ENCODE data around the gene UBAP2L. TPM values are rescaled to one million over a fixed set of nuclear protein-coding genes. Genes with fewer than 3 reads are reported as not detected.

The UBAP2L gene
- total and polyA plus RNA-seq, 9 of the 15 experiments (the other 6 are each of a cell fraction or from before 2014, with no cell fraction given): 75.0 to 245 (median 119) TPM

MicroRNAs within 50 kb of the gene (microRNA counts, 767-probe panel; counts per million panel counts)
- not detected for microRNA hsa-miR-190b

Small RNA genes lying within 50 kb of the gene (microRNA-seq; reads per million reads assigned to microRNA genes)
- gene MIR190B (ENCODE audit: borderline microRNAs expressed): 3.0 reads per million, percentile 35 among the genes with 10 or more reads in this experiment

Small RNA genes lying within 50 kb of the gene (small RNA-seq; reads per million reads assigned to genes)
- gene MIR190B: 0.26 reads per million
- gene RF00273: not detected
- not detected for gene RNU6-121P
- not detected for gene RNU6-239P
- gene SNORA58B: not detected

Other genes starting within 250 kb of the UBAP2L start
Only the 7 nearest of the 10 such genes appear.
- not detected in 2 replicates for gene NUP210L, start 65.9 kb upstream of the UBAP2L start, total RNA-seq (2014; rRNA removed)
- 0.04 TPM in 1 of 2 replicates, not detected in the other for gene NUP210L, start 65.9 kb upstream of the UBAP2L start, total RNA-seq (2014; rRNA removed; fragmentation: Illumina TruSeq; extraction: Trizol)
- gene NUP210L, start 65.9 kb upstream of the UBAP2L start, total RNA-seq (2015; rRNA removed; fragmentation: Illumina TruSeq; extraction: Trizol): 0.04 TPM in 1 of 2 replicates, not detected in the other
- gene NUP210L, start 65.9 kb upstream of the UBAP2L start, total RNA-seq (2021): not detected in 2 replicates
- gene NUP210L, start 65.9 kb upstream of the UBAP2L start, polyA plus RNA-seq (2011; rRNA removed): 0.01 TPM in 1 of 2 replicates, not detected in the other
- not detected in 2 replicates for gene NUP210L, start 65.9 kb upstream of the UBAP2L start, polyA plus RNA-seq (2014; fragmentation: Illumina TruSeq; extraction: Trizol)
- gene NUP210L, start 65.9 kb upstream of the UBAP2L start, polyA plus RNA-seq (2014; fragmentation: Nextera tagmentation; extraction: Ambion mirVana): not detected
- gene NUP210L, start 65.9 kb upstream of the UBAP2L start, polyA plus RNA-seq (2014; rRNA removed): 0.01 TPM in 1 of 2 replicates, not detected in the other
- 344 and 399 TPM in 2 replicates for gene TPM3, start 28.9 kb upstream of the UBAP2L start, total RNA-seq (2014; rRNA removed)
- gene TPM3, start 28.9 kb upstream of the UBAP2L start, total RNA-seq (2014; rRNA removed; fragmentation: Illumina TruSeq; extraction: Trizol): 350 and 402 TPM in 2 replicates
- gene TPM3, start 28.9 kb upstream of the UBAP2L start, total RNA-seq (2015; rRNA removed; fragmentation: Illumina TruSeq; extraction: Trizol): 400 and 421 TPM in 2 replicates
- 500 and 507 TPM in 2 replicates for gene TPM3, start 28.9 kb upstream of the UBAP2L start, total RNA-seq (2021)
- 423 and 536 TPM in 2 replicates for gene TPM3, start 28.9 kb upstream of the UBAP2L start, polyA plus RNA-seq (2011; rRNA removed)
- gene TPM3, start 28.9 kb upstream of the UBAP2L start, polyA plus RNA-seq (2014; fragmentation: Illumina TruSeq; extraction: Trizol): 488 and 545 TPM in 2 replicates
- gene TPM3, start 28.9 kb upstream of the UBAP2L start, polyA plus RNA-seq (2014; fragmentation: Nextera tagmentation; extraction: Ambion mirVana): 100 to 1,000 TPM; 202 to 241 TPM
- gene TPM3, start 28.9 kb upstream of the UBAP2L start, polyA plus RNA-seq (2014; rRNA removed): 496 and 604 TPM in 2 replicates
- gene CFAP141, start 14.6 kb upstream of the UBAP2L start, total RNA-seq (2014; rRNA removed): not detected in 2 replicates
- not detected in 2 replicates for gene CFAP141, start 14.6 kb upstream of the UBAP2L start, total RNA-seq (2014; rRNA removed; fragmentation: Illumina TruSeq; extraction: Trizol)
- not detected in 2 replicates for gene CFAP141, start 14.6 kb upstream of the UBAP2L start, total RNA-seq (2015; rRNA removed; fragmentation: Illumina TruSeq; extraction: Trizol)
- gene CFAP141, start 14.6 kb upstream of the UBAP2L start, total RNA-seq (2021): not detected in 2 replicates
- not detected in 2 replicates for gene CFAP141, start 14.6 kb upstream of the UBAP2L start, polyA plus RNA-seq (2011; rRNA removed)
- not detected in 2 replicates for gene CFAP141, start 14.6 kb upstream of the UBAP2L start, polyA plus RNA-seq (2014; fragmentation: Illumina TruSeq; extraction: Trizol)
- gene CFAP141, start 14.6 kb upstream of the UBAP2L start, polyA plus RNA-seq (2014; fragmentation: Nextera tagmentation; extraction: Ambion mirVana): not detected
- not detected in 2 replicates for gene CFAP141, start 14.6 kb upstream of the UBAP2L start, polyA plus RNA-seq (2014; rRNA removed)
- 182 and 218 TPM in 2 replicates for gene HAX1, start 51.7 kb downstream of the UBAP2L start, total RNA-seq (2014; rRNA removed)
- gene HAX1, start 51.7 kb downstream of the UBAP2L start, total RNA-seq (2014; rRNA removed; fragmentation: Illumina TruSeq; extraction: Trizol): 194 and 200 TPM in 2 replicates
- gene HAX1, start 51.7 kb downstream of the UBAP2L start, total RNA-seq (2015; rRNA removed; fragmentation: Illumina TruSeq; extraction: Trizol): 167 and 172 TPM in 2 replicates
- gene HAX1, start 51.7 kb downstream of the UBAP2L start, total RNA-seq (2021): 140 and 143 TPM in 2 replicates
- gene HAX1, start 51.7 kb downstream of the UBAP2L start, polyA plus RNA-seq (2011; rRNA removed): 239 and 276 TPM in 2 replicates
- 200 and 240 TPM in 2 replicates for gene HAX1, start 51.7 kb downstream of the UBAP2L start, polyA plus RNA-seq (2014; fragmentation: Illumina TruSeq; extraction: Trizol)
- gene HAX1, start 51.7 kb downstream of the UBAP2L start, polyA plus RNA-seq (2014; fragmentation: Nextera tagmentation; extraction: Ambion mirVana): 100 to 1,000 TPM; 447 to 492 TPM
- 234 and 245 TPM in 2 replicates for gene HAX1, start 51.7 kb downstream of the UBAP2L start, polyA plus RNA-seq (2014; rRNA removed)
- gene AQP10, start 100.1 kb downstream of the UBAP2L start, total RNA-seq (2014; rRNA removed): 1.9 and 2.1 TPM in 2 replicates
- gene AQP10, start 100.1 kb downstream of the UBAP2L start, total RNA-seq (2014; rRNA removed; fragmentation: Illumina TruSeq; extraction: Trizol): 1.7 and 1.9 TPM in 2 replicates
- 1.3 and 1.5 TPM in 2 replicates for gene AQP10, start 100.1 kb downstream of the UBAP2L start, total RNA-seq (2015; rRNA removed; fragmentation: Illumina TruSeq; extraction: Trizol)
- gene AQP10, start 100.1 kb downstream of the UBAP2L start, total RNA-seq (2021): 3.7 and 4.9 TPM in 2 replicates
- gene AQP10, start 100.1 kb downstream of the UBAP2L start, polyA plus RNA-seq (2011; rRNA removed): 9.7 and 20.6 TPM in 2 replicates
- gene AQP10, start 100.1 kb downstream of the UBAP2L start, polyA plus RNA-seq (2014; fragmentation: Illumina TruSeq; extraction: Trizol): 5.6 and 7.4 TPM in 2 replicates
- gene AQP10, start 100.1 kb downstream of the UBAP2L start, polyA plus RNA-seq (2014; fragmentation: Nextera tagmentation; extraction: Ambion mirVana): under 1 TPM; 0.37 to 0.56 TPM
- 4.5 and 5.0 TPM in 2 replicates for gene AQP10, start 100.1 kb downstream of the UBAP2L start, polyA plus RNA-seq (2014; rRNA removed)
- gene ATP8B2, start 104.6 kb downstream of the UBAP2L start, total RNA-seq (2014; rRNA removed): 33.2 and 53.4 TPM in 2 replicates
- 16.0 and 16.9 TPM in 2 replicates for gene ATP8B2, start 104.6 kb downstream of the UBAP2L start, total RNA-seq (2014; rRNA removed; fragmentation: Illumina TruSeq; extraction: Trizol)
- 12.3 and 12.4 TPM in 2 replicates for gene ATP8B2, start 104.6 kb downstream of the UBAP2L start, total RNA-seq (2015; rRNA removed; fragmentation: Illumina TruSeq; extraction: Trizol)
- gene ATP8B2, start 104.6 kb downstream of the UBAP2L start, total RNA-seq (2021): 28.4 and 29.8 TPM in 2 replicates
- 21.5 and 33.4 TPM in 2 replicates for gene ATP8B2, start 104.6 kb downstream of the UBAP2L start, polyA plus RNA-seq (2011; rRNA removed)
- 18.4 and 22.1 TPM in 2 replicates for gene ATP8B2, start 104.6 kb downstream of the UBAP2L start, polyA plus RNA-seq (2014; fragmentation: Illumina TruSeq; extraction: Trizol)
- gene ATP8B2, start 104.6 kb downstream of the UBAP2L start, polyA plus RNA-seq (2014; fragmentation: Nextera tagmentation; extraction: Ambion mirVana): under 1 TPM; 0.27 to 0.58 TPM
- gene ATP8B2, start 104.6 kb downstream of the UBAP2L start, polyA plus RNA-seq (2014; rRNA removed): 23.8 and 29.4 TPM in 2 replicates
- gene IL6R, start 184.4 kb downstream of the UBAP2L start, total RNA-seq (2014; rRNA removed): 0.05 and 0.37 TPM in 2 replicates
- 0.03 and 0.11 TPM in 2 replicates for gene IL6R, start 184.4 kb downstream of the UBAP2L start, total RNA-seq (2014; rRNA removed; fragmentation: Illumina TruSeq; extraction: Trizol)
- gene IL6R, start 184.4 kb downstream of the UBAP2L start, total RNA-seq (2015; rRNA removed; fragmentation: Illumina TruSeq; extraction: Trizol): 0.07 and 0.19 TPM in 2 replicates
- gene IL6R, start 184.4 kb downstream of the UBAP2L start, total RNA-seq (2021): 0.24 and 0.47 TPM in 2 replicates
- 0.25 and 0.83 TPM in 2 replicates for gene IL6R, start 184.4 kb downstream of the UBAP2L start, polyA plus RNA-seq (2011; rRNA removed)
- gene IL6R, start 184.4 kb downstream of the UBAP2L start, polyA plus RNA-seq (2014; fragmentation: Illumina TruSeq; extraction: Trizol): 0.09 and 0.40 TPM in 2 replicates
- not detected for gene IL6R, start 184.4 kb downstream of the UBAP2L start, polyA plus RNA-seq (2014; fragmentation: Nextera tagmentation; extraction: Ambion mirVana)
- 0.03 and 1.1 TPM in 2 replicates for gene IL6R, start 184.4 kb downstream of the UBAP2L start, polyA plus RNA-seq (2014; rRNA removed)